ENCODE measurements around the gene TRPM4.

TRPM4 gene

GRCh38 chr19:49154279-49154678 lies 3.3 kb upstream of the TRPM4 start:
- Histone ChIP-seq H4K12ac (ENCODE audit: low read depth, low read length) (no peak overlapping the region), H3K9me3 (ENCODE audit: insufficient read depth, low read depth, low read length) (peaks cover 12% of the 10 kb centered on the region), H3K4me1 (ENCODE audit: control insufficient read depth in 1 of 2, insufficient read depth in 2 of 2, low read length in 2 of 2) (peaks cover 8 to 24% of the 10 kb centered on the region in 2 experiments), H2AFZ (ENCODE audit: insufficient read depth, low read length, poor library complexity) (no peak overlapping the region), H3K18ac (ENCODE audit: low read length) (no peak overlapping the region), H3K79me2 (ENCODE audit: control insufficient read depth, insufficient read depth, low read length, poor library complexity) (peaks cover 8% of the 10 kb centered on the region), H2BK5ac (ENCODE audit: low read depth, low read length, poor library complexity) (no peak overlapping the region), H3K4ac (ENCODE audit: low read depth, low read length) (no peak overlapping the region), H3K79me1 (ENCODE audit: low read length) (peaks cover 18% of the 10 kb centered on the region), H3K36me3 (ENCODE audit: control insufficient read depth in 1 of 2, insufficient read depth in 2 of 2, low read length in 2 of 2) (no peaks in the 10 kb centered on the region), H2BK120ac (ENCODE audit: insufficient read depth, low read length, poor library complexity) (no peak overlapping the region), H2BK12ac (ENCODE audit: low read length) (no peak overlapping the region), H3K27me3 (ENCODE audit: insufficient read depth, low read length) (no peaks in the 10 kb centered on the region), H2AK5ac (ENCODE audit: low read length) (no peak overlapping the region), H3K23ac (ENCODE audit: low read length) (no peak overlapping the region), H3K9ac (ENCODE audit: low read length) (no peak overlapping the region), H4K8ac (ENCODE audit: low read depth, low read length) (no peak overlapping the region), H3K14ac (ENCODE audit: low read length) (no peak overlapping the region), H4K91ac (ENCODE audit: low read depth, low read length) (no peak overlapping the region), H3K4me3 (ENCODE audit: low read depth, low read length) (peak overlapping the region; percentile 7), H3K4me2 (ENCODE audit: low read length) (no peak overlapping the region), H3K27ac (ENCODE audit: low read depth, low read length) (no peak overlapping the region)
- WGBS (ENCODE audit: extremely low coverage, insufficient coverage, insufficient read length), result no CpG with 5 or more reads among the region's 6 CpGs
- DNase-seq, result no peak

GRCh38 chr19:49155005-49155819 lies 2.4 kb upstream of the TRPM4 start, which contains the start of gene HRC:
Gene HRC, minus strand, starts transcription at chr19:49155396. Its CDS starts 159 bp downstream, at chr19:49155237.
- H3K36me3 ChIP-seq (ENCODE audit: control insufficient read depth in 1 of 2, insufficient read depth in 2 of 2, low read length in 2 of 2), result no peaks in the 10 kb centered on the region

GRCh38 chr19:49155820-49156346 lies 1.7 kb upstream of the TRPM4 start:
- Histone ChIP-seq H4K91ac (ENCODE audit: low read depth, low read length) (peak overlapping the region; percentile 20), H3K18ac (ENCODE audit: low read length) (no peak overlapping the region), H3K27ac (ENCODE audit: low read depth, low read length) (no peak overlapping the region), H2AFZ (ENCODE audit: insufficient read depth, low read length, poor library complexity) (no peak overlapping the region), H2BK12ac (ENCODE audit: low read length) (no peak overlapping the region), H2AK5ac (ENCODE audit: low read length) (no peak overlapping the region), H2BK5ac (ENCODE audit: low read depth, low read length, poor library complexity) (no peak overlapping the region), H3K4me3 (ENCODE audit: low read depth, low read length) (no peak overlapping the region), H2BK120ac (ENCODE audit: insufficient read depth, low read length, poor library complexity) (no peak overlapping the region), H3K4me2 (ENCODE audit: low read length) (no peak overlapping the region), H3K4me1 (ENCODE audit: control insufficient read depth in 1 of 2, insufficient read depth in 2 of 2, low read length in 2 of 2) (peaks cover 8 to 16% of the 10 kb centered on the region in 2 experiments), H3K4ac (ENCODE audit: low read depth, low read length) (no peak overlapping the region), H3K27me3 (ENCODE audit: insufficient read depth, low read length) (no peaks in the 10 kb centered on the region), H3K79me2 (ENCODE audit: control insufficient read depth, insufficient read depth, low read length, poor library complexity) (peaks cover 6% of the 10 kb centered on the region), H3K23ac (ENCODE audit: low read length) (no peak overlapping the region), H4K8ac (ENCODE audit: low read depth, low read length) (no peak overlapping the region), H3K14ac (ENCODE audit: low read length) (no peak overlapping the region), H3K9ac (ENCODE audit: low read length) (no peak overlapping the region), H3K9me3 (ENCODE audit: insufficient read depth, low read depth, low read length) (peaks cover 12% of the 10 kb centered on the region), H3K79me1 (ENCODE audit: low read length) (peaks cover 10% of the 10 kb centered on the region), H4K12ac (ENCODE audit: low read depth, low read length) (no peak overlapping the region), H3K36me3 (ENCODE audit: control insufficient read depth in 1 of 2, insufficient read depth in 2 of 2, low read length in 2 of 2) (no peaks in the 10 kb centered on the region)
- WGBS (ENCODE audit: extremely low coverage, insufficient coverage, insufficient read length), result no CpG with 5 or more reads among the region's 4 CpGs
- DNase-seq, result no peak

More at GRCh38 chr19:49155005-49155819, 2.4 kb upstream of the TRPM4 start, which contains the start of gene HRC:
- no peak within 1 kb of the TSS for H2BK120ac ChIP-seq (ENCODE audit: insufficient read depth, low read length, poor library complexity)
- no peak within 1 kb of the TSS for H3K18ac ChIP-seq (ENCODE audit: low read length)
- H3K9ac ChIP-seq (ENCODE audit: low read length), result no peak within 1 kb of the TSS
- peak within 1 kb of the TSS; percentile 20 for H4K91ac ChIP-seq (ENCODE audit: low read depth, low read length)
- no peak within 1 kb of the TSS for H4K12ac ChIP-seq (ENCODE audit: low read depth, low read length)
- H3K4ac ChIP-seq (ENCODE audit: low read depth, low read length), result no peak within 1 kb of the TSS
- no peak within 1 kb of the TSS for H3K4me2 ChIP-seq (ENCODE audit: low read length)
- H2AK5ac ChIP-seq (ENCODE audit: low read length), result no peak within 1 kb of the TSS
- no CpG with 5 or more reads among the region's 19 CpGs for WGBS (ENCODE audit: extremely low coverage, insufficient coverage, insufficient read length)
- no peak within 1 kb of the TSS for H2BK12ac ChIP-seq (ENCODE audit: low read length)
- no peak within 1 kb of the TSS for H4K8ac ChIP-seq (ENCODE audit: low read depth, low read length)
- H3K4me3 ChIP-seq (ENCODE audit: low read depth, low read length), result peak within 1 kb of the TSS; percentile 7
- H3K9me3 ChIP-seq (ENCODE audit: insufficient read depth, low read depth, low read length), result peaks cover 12% of the 10 kb centered on the region
- H2BK5ac ChIP-seq (ENCODE audit: low read depth, low read length, poor library complexity), result no peak within 1 kb of the TSS
- no peak within 1 kb of the TSS for H3K14ac ChIP-seq (ENCODE audit: low read length)
- H2AFZ ChIP-seq (ENCODE audit: insufficient read depth, low read length, poor library complexity), result no peak within 1 kb of the TSS
- peaks cover 14% of the 10 kb centered on the region for H3K79me1 ChIP-seq (ENCODE audit: low read length)
- no peak within 1 kb of the TSS for H3K23ac ChIP-seq (ENCODE audit: low read length)
- H3K27ac ChIP-seq (ENCODE audit: low read depth, low read length), result no peak within 1 kb of the TSS
- H3K79me2 ChIP-seq (ENCODE audit: control insufficient read depth, insufficient read depth, low read length, poor library complexity), result peaks cover 8% of the 10 kb centered on the region
- H3K27me3 ChIP-seq (ENCODE audit: insufficient read depth, low read length), result no peaks in the 10 kb centered on the region
- H3K4me1 ChIP-seq (ENCODE audit: control insufficient read depth in 1 of 2, insufficient read depth in 2 of 2, low read length in 2 of 2), result peaks cover 8 to 18% of the 10 kb centered on the region in 2 experiments
- DNase-seq, result peak in 1 of 2 donors; percentile 17

GRCh38 chr19:49160450-49161189 lies 3.0 kb downstream of the TRPM4 start:
- Histone ChIP-seq H2BK120ac (ENCODE audit: insufficient read depth, low read length, poor library complexity) (no peak overlapping the region), H2BK5ac (ENCODE audit: low read depth, low read length, poor library complexity) (no peak overlapping the region), H2BK12ac (ENCODE audit: low read length) (no peak overlapping the region), H3K23ac (ENCODE audit: low read length) (no peak overlapping the region), H3K14ac (ENCODE audit: low read length) (no peak overlapping the region), H3K79me2 (ENCODE audit: control insufficient read depth, insufficient read depth, low read length, poor library complexity) (peaks cover 6% of the 10 kb centered on the region), H3K79me1 (ENCODE audit: low read length) (peaks cover 10% of the 10 kb centered on the region), H3K9me3 (ENCODE audit: insufficient read depth, low read depth, low read length) (no peaks in the 10 kb centered on the region), H3K27ac (ENCODE audit: low read depth, low read length) (no peak overlapping the region), H2AK5ac (ENCODE audit: low read length) (no peak overlapping the region), H4K8ac (ENCODE audit: low read depth, low read length) (no peak overlapping the region), H3K18ac (ENCODE audit: low read length) (no peak overlapping the region), H4K12ac (ENCODE audit: low read depth, low read length) (no peak overlapping the region), H3K27me3 (ENCODE audit: insufficient read depth, low read length) (no peaks in the 10 kb centered on the region), H3K4ac (ENCODE audit: low read depth, low read length) (no peak overlapping the region), H4K91ac (ENCODE audit: low read depth, low read length) (no peak overlapping the region), H3K36me3 (ENCODE audit: control insufficient read depth in 1 of 2, insufficient read depth in 2 of 2, low read length in 2 of 2) (peaks cover 0 to 2% of the 10 kb centered on the region in 2 experiments), H3K4me3 (ENCODE audit: low read depth, low read length) (no peak overlapping the region), H3K4me1 (ENCODE audit: control insufficient read depth in 1 of 2, insufficient read depth in 2 of 2, low read length in 2 of 2) (peaks cover 8% of the 10 kb centered on the region in 2 experiments), H3K4me2 (ENCODE audit: low read length) (no peak overlapping the region), H2AFZ (ENCODE audit: insufficient read depth, low read length, poor library complexity) (no peak overlapping the region), H3K9ac (ENCODE audit: low read length) (no peak overlapping the region)
- DNase-seq, result no peak
- WGBS (ENCODE audit: extremely low coverage, insufficient coverage, insufficient read length), result no CpG with 5 or more reads among the region's 13 CpGs

All from trophoblast cell (in vitro differentiated cells and primary cell).